IMR-90 (cell line): ENCODE measurements around the gene ZFHX3. TPM values are rescaled to one million over a fixed set of nuclear protein-coding genes. Genes with fewer than 3 reads are reported as not detected.

Experiments
- ATAC-seq: fragments of 200-7000 bp; cut with Tn5 transposase; 2 replicates; pipeline ENCODE4 v1.9.1; 2020; ENCODE audit warnings: low read depth, mild to moderate bottlenecking, moderate library complexity
- BruUV-seq: library from RNA; stranded (reverse); fragments of 400-500 nt; replicated peaks from 2 replicates; lab custom pipeline; 2021; lab: Mats Ljungman, UMichigan
- CTCF ChIA-PET: fragments of 300-600 bp; formaldehyde crosslinking; extraction: SDS; loops from one replicate; lab custom pipeline; 2021; ENCODE audit warnings: antibody characterized with exemption; lab: Yijun Ruan, JAX
- POLR2A ChIA-PET: fragments of 300-600 bp; sonication (Branson Sonifier 250); formaldehyde crosslinking; loops from one replicate; lab custom pipeline; 2022; ENCODE audit warnings: antibody characterized with exemption; ENCODE audit not compliant: unreplicated experiment; lab: Charles Lee
- DNase-seq: peaks from one replicate; pipeline ENCODE4 v3.0.0; 2013
- H2AFZ ChIP-seq: replicated peaks from 2 replicates; pipeline ENCODE3; 2013; ENCODE audit warnings: low read length, mild to moderate bottlenecking; ENCODE audit not compliant: poor library complexity
- H2AK5ac ChIP-seq: 2 replicates; pipeline ENCODE4 v1.6.1; 2013; ENCODE audit warnings: low read depth, low read length, inconsistent platforms
- H2AK9ac ChIP-seq: replicated peaks from 2 replicates; pipeline ENCODE3; 2013; ENCODE audit warnings: mild to moderate bottlenecking, low read depth, low read length, moderate library complexity; ENCODE audit not compliant: poor library complexity
- H2BK120ac ChIP-seq: 2 replicates; pipeline ENCODE4 v1.6.1; 2013; ENCODE audit warnings: low read depth, low read length, inconsistent platforms
- H2BK15ac ChIP-seq: 3 replicates; pipeline ENCODE4 v1.6.1; 2013; ENCODE audit warnings: low read depth, low read length, inconsistent platforms
- H2BK20ac ChIP-seq: 2 replicates; pipeline ENCODE4 v1.6.1; 2013; ENCODE audit warnings: low read depth, mild to moderate bottlenecking, inconsistent platforms, low read length, moderate library complexity
- H2BK5ac ChIP-seq: 2 replicates; pipeline ENCODE4 v1.6.1; 2013; ENCODE audit warnings: mild to moderate bottlenecking, low read depth, low read length, inconsistent platforms; ENCODE audit not compliant: poor library complexity, severe bottlenecking
- H3K14ac ChIP-seq: replicated peaks from 2 replicates; pipeline ENCODE4 v1.6.1; 2013; ENCODE audit warnings: low read depth, low read length, inconsistent platforms
- H3K18ac ChIP-seq: 2 replicates; pipeline ENCODE4 v1.6.1; 2013; ENCODE audit warnings: low read depth, low read length, control low read depth
- H3K23ac ChIP-seq: 2 replicates; pipeline ENCODE4 v1.6.1; 2013; ENCODE audit warnings: low read depth, low read length, inconsistent platforms
- H3K27ac ChIP-seq: 2 replicates; pipeline ENCODE4 v1.5.1; 2013; ENCODE audit warnings: mild to moderate bottlenecking, control low read depth, low read length; ENCODE audit not compliant: insufficient read depth
- H3K27me3 ChIP-seq: 2 replicates; pipeline ENCODE4 v1.6.1; 2013; ENCODE audit warnings: low read length; ENCODE audit not compliant: control insufficient read depth, insufficient read depth
- H3K36me3 ChIP-seq: 2 replicates; pipeline ENCODE4 v1.6.1; 2013; ENCODE audit warnings: low read length, mixed read lengths; ENCODE audit not compliant: control insufficient read depth, insufficient read depth
- H3K4ac ChIP-seq: 2 replicates; pipeline ENCODE4 v1.6.1; 2013; ENCODE audit warnings: low read depth, low read length, inconsistent platforms
- H3K4me1 ChIP-seq: 2 replicates; pipeline ENCODE4 v1.6.1; 2013; ENCODE audit warnings: low read length, mixed read lengths; ENCODE audit not compliant: control insufficient read depth, insufficient read depth
- H3K4me2 ChIP-seq: 2 replicates; pipeline ENCODE4 v1.6.1; 2013; ENCODE audit warnings: low read depth, mild to moderate bottlenecking, control low read depth, low read length, moderate library complexity
- H3K4me3 ChIP-seq: 2 replicates; pipeline ENCODE4 v1.5.1; 2013; ENCODE audit warnings: low read depth, mild to moderate bottlenecking, control low read depth, low read length, moderate library complexity; ENCODE audit not compliant: insufficient read depth
- H3K56ac ChIP-seq: 2 replicates; pipeline ENCODE4 v1.6.1; 2013; ENCODE audit warnings: low read length, inconsistent platforms; ENCODE audit not compliant: insufficient read depth; ENCODE audit errors: extremely low read depth
- H3K79me1 ChIP-seq, 2 experiments: 2 replicates each; pipeline ENCODE4 v1.6.1; 2013; ENCODE audit warnings: low read length in 2 of 2, inconsistent platforms in 1 of 2, low read depth in 1 of 2
- H3K9ac ChIP-seq: 2 replicates; pipeline ENCODE4 v1.6.1; 2013; ENCODE audit warnings: low read depth, low read length, control low read depth
- H3K9me1 ChIP-seq: 2 replicates; pipeline ENCODE4 v1.6.1; 2013; ENCODE audit warnings: low read length, inconsistent platforms; ENCODE audit not compliant: insufficient read depth
- H3K9me3 ChIP-seq: 2 replicates; pipeline ENCODE4 v1.6.1; 2013; ENCODE audit warnings: low read length; ENCODE audit not compliant: control insufficient read depth, insufficient read depth
- H4K20me1 ChIP-seq: 2 replicates; pipeline ENCODE4 v1.6.1; 2013; ENCODE audit warnings: low read length, inconsistent platforms; ENCODE audit not compliant: insufficient read depth
- H4K5ac ChIP-seq: 2 replicates; pipeline ENCODE4 v1.6.1; 2013; ENCODE audit warnings: mild to moderate bottlenecking, low read depth, low read length, control low read depth
- H4K8ac ChIP-seq, 2 experiments: 2 replicates each; pipeline ENCODE4 v1.6.1; 2013; ENCODE audit warnings: low read depth in 2 of 2, low read length in 2 of 2, control low read depth in 1 of 2, inconsistent platforms in 1 of 2
- H4K91ac ChIP-seq: 2 replicates; pipeline ENCODE4 v1.6.1; 2013; ENCODE audit warnings: low read depth, low read length, inconsistent platforms; ENCODE audit not compliant: insufficient read depth
- CEBPB ChIP-seq: IDR thresholded peaks from 2 replicates; pipeline ENCODE4 v1.6.1; 2012; ENCODE audit warnings: low read depth, low read length, improper control_type of control experiment
- CTCF ChIP-seq: conservative IDR thresholded peaks from 2 replicates; pipeline ENCODE4 v1.5.1; 2012; ENCODE audit warnings: mild to moderate bottlenecking, low read depth, low read length, improper control_type of control experiment
- ELK1 ChIP-seq: fragments of 150-350 bp; IDR thresholded peaks from 2 replicates; pipeline ENCODE4 v1.6.1; 2016; ENCODE audit warnings: low read depth, mild to moderate bottlenecking, low read length, moderate library complexity, borderline replicate concordance
- FOS ChIP-seq: fragments of 150-350 bp; IDR thresholded peaks from 2 replicates; pipeline ENCODE4 v1.6.1; 2016; ENCODE audit warnings: low read depth, low read length
- MAZ ChIP-seq: IDR thresholded peaks from 2 replicates; pipeline ENCODE4 v1.6.1; 2012; ENCODE audit warnings: low read depth, mild to moderate bottlenecking, low read length, improper control_type of control experiment, moderate library complexity, borderline replicate concordance
- NFE2L2 ChIP-seq: fragments of 150-350 bp; IDR thresholded peaks from 2 replicates; pipeline ENCODE4 v1.6.1; 2016; ENCODE audit warnings: low read depth, mild to moderate bottlenecking, low read length
- POLR2A ChIP-seq: IDR thresholded peaks from 2 replicates; pipeline ENCODE4 v1.6.1; 2012; ENCODE audit warnings: mild to moderate bottlenecking, low read depth, low read length
- RCOR1 ChIP-seq: IDR thresholded peaks from 2 replicates; pipeline ENCODE4 v1.6.1; 2012; ENCODE audit warnings: mild to moderate bottlenecking, low read length, improper control_type of control experiment; ENCODE audit not compliant: insufficient replicate concordance
- RFX5 ChIP-seq: IDR thresholded peaks from 2 replicates; pipeline ENCODE4 v1.8.0; 2012; ENCODE audit warnings: low read depth, mild to moderate bottlenecking, low read length, moderate library complexity
- WGBS, 2 experiments: methylation state at CpG; one replicate each; pipeline versions ENCODE4 v1.1.5 to v1.1.7; 2013; ENCODE audit warnings: missing lambda C conversion rate in 2 of 2; ENCODE audit not compliant: insufficient read length in 1 of 2; ENCODE audit errors: extremely low coverage in 2 of 2; 5-methylcytosine and 5-hydroxymethylcytosine counted together
- dilution Hi-C: fragments of 300-500 bp; cut with HindIII; formaldehyde crosslinking; loops from one replicate; pipeline ENCODE4 v1.14.3; 2018; ENCODE audit warnings: low sequenced_read_pairs; ENCODE audit not compliant: unreplicated experiment
- in situ Hi-C: fragments of 300-500 bp; cut with MboI; formaldehyde crosslinking; loops from 3 replicates; pipeline ENCODE4 v1.14.3; 2019; ENCODE audit warnings: low sequenced_read_pairs, inconsistent platforms, mixed read lengths
- intact Hi-C: fragments of 100-400 bp; cut with micrococcal nuclease; formaldehyde crosslinking; loops from 2 replicates; pipeline ENCODE4 v1.10.0; 2022
- polyA plus RNA-seq, 3 experiments: library from polyadenylated mRNA; depleted of rRNA; stranded (reverse); fragments of >200 nt; gene quantifications; 2 replicates each; pipeline ENCODE4 v1.2.3, GENCODE V29; 2012; ENCODE audit warnings: low replicate concordance in 1 of 3
- total RNA-seq: library from RNA; depleted of rRNA; stranded (reverse); fragments of >200 nt; gene quantifications from 2 replicates; pipeline ENCODE4 v1.2.3, GENCODE V29; 2012

Gene ZFHX3
- total and polyA plus RNA-seq, 2 of the 4 experiments (the other 2 are of a cell fraction): 1.4 to 1.7 TPM

GRCh38 chr16:73011926-73012325 is 36.0 kb downstream of the ZFHX3 start:
- no peaks in the 10 kb centered on the region for H3K36me3 ChIP-seq
- peaks cover 45% of the 10 kb centered on the region for H4K20me1 ChIP-seq
- H4K8ac ChIP-seq: no peak overlapping the region
- no peak overlapping the region for H2AK9ac ChIP-seq
- H2BK120ac ChIP-seq: no peak overlapping the region
- no peaks in the 10 kb centered on the region for H3K9me3 ChIP-seq
- TF ChIP-seq RCOR1 (no peak), FOS (no peak), RFX5 (no peak), CEBPB (no peak), ELK1 (no peak), POLR2A (no peak), NFE2L2 (no peak), CTCF (no peak), MAZ (no peak)
- peaks cover 47 to 68% of the 10 kb centered on the region in 2 experiments for H3K79me1 ChIP-seq
- H3K14ac ChIP-seq: 0 out of 2 replicates have a peak overlapping the region, but pooled peaks have one; percentile 35
- 80% methylated on average over 1 of the region's 4 CpGs; no CpG with 5 or more reads in 1 of the 2 experiments for WGBS, 2 experiments
- no TSS peak for BruUV-seq
- H3K18ac ChIP-seq: no peak overlapping the region
- H2AK5ac ChIP-seq: no peak overlapping the region
- ChIA-PET CTCF (interaction anchor here (0.6 to 1.2 kb wide), 5 partner anchors 9 to 1447 kb away, joined by 3 to 6 read pairs (median 3); no protein-coding TSS in a partner anchor), POLR2A (no interaction called here)
- no peak overlapping the region for H2BK20ac ChIP-seq
- H3K4me2 ChIP-seq: no peak overlapping the region
- H2BK15ac ChIP-seq: no peak overlapping the region
- H2BK5ac ChIP-seq: no peak overlapping the region
- H3K23ac ChIP-seq: peak overlapping the region; percentile 72
- dilution Hi-C loops: no loop called here
- DNase-seq (no peak), ATAC-seq (no peak)
- no peak overlapping the region for H3K9ac ChIP-seq
- no peak overlapping the region for H3K4me3 ChIP-seq
- H3K56ac ChIP-seq: no peak overlapping the region
- H4K91ac ChIP-seq: no peak overlapping the region
- no peak overlapping the region for H3K27ac ChIP-seq
- no peak overlapping the region for H4K5ac ChIP-seq
- H2AFZ ChIP-seq: no peak overlapping the region
- H3K9me1 ChIP-seq: peaks cover 12% of the 10 kb centered on the region
- in situ Hi-C loops: no loop called here
- peaks cover 10% of the 10 kb centered on the region for H3K4me1 ChIP-seq
- H3K4ac ChIP-seq: no peak overlapping the region
- intact Hi-C loops: no loop called here
- no peaks in the 10 kb centered on the region for H3K27me3 ChIP-seq
